Panc1 (cell line): ENCODE measurements around the gene TTC9B. TPM values are rescaled to one million over a fixed set of nuclear protein-coding genes. Genes with fewer than 3 reads are reported as not detected.

Experiments used
- ATAC-seq: fragments of 200-7000 bp; cut with Tn5 transposase; 2 replicates; pipeline ENCODE4 v1.9.1; 2020; ENCODE audit warnings: mild to moderate bottlenecking, moderate library complexity
- Bru-seq: library from RNA; stranded (reverse); fragments of 400-500 nt; gene quantifications from one replicate; lab custom pipeline; 2021; lab: Mats Ljungman, UMichigan
- BruChase-seq, 2 experiments: library from RNA; stranded (reverse); fragments of 400-500 nt; gene quantifications; one replicate each; lab custom pipeline; 2021; lab: Mats Ljungman, UMichigan
- BruUV-seq: library from RNA; stranded (reverse); fragments of 400-500 nt; replicated peaks from 2 replicates; lab custom pipeline; 2021; lab: Mats Ljungman, UMichigan
- CTCF ChIA-PET: fragments of 300-600 bp; sonication (Branson Sonifier 250); formaldehyde crosslinking; loops from one replicate; lab custom pipeline; 2022; ENCODE audit warnings: antibody characterized with exemption; lab: Charles Lee
- POLR2A ChIA-PET: fragments of 300-600 bp; sonication (Branson Sonifier 250); formaldehyde crosslinking; loops from one replicate; lab custom pipeline; 2022; ENCODE audit warnings: antibody characterized with exemption; lab: Charles Lee
- DNase-seq: peaks from one replicate; pipeline ENCODE4 v3.0.0-alpha.2; 2010; ENCODE audit warnings: low read depth, low spot score
- H3K27ac ChIP-seq: 2 replicates; pipeline ENCODE4 v1.5.1; 2011; ENCODE audit warnings: mild to moderate bottlenecking, low read length, inconsistent platforms
- H3K27me3 ChIP-seq: fragments of 200-500 bp; sonication (Bioruptor generic); 2 replicates; pipeline ENCODE4 v1.6.0; 2014; ENCODE audit warnings: low read length, inconsistent platforms; ENCODE audit not compliant: control insufficient read depth, insufficient read depth
- H3K36me3 ChIP-seq: fragments of 200-500 bp; sonication (Bioruptor generic); 2 replicates; pipeline ENCODE4 v1.5.1; 2014; ENCODE audit warnings: inconsistent platforms, mild to moderate bottlenecking, low read length, moderate library complexity; ENCODE audit not compliant: control insufficient read depth, insufficient read depth
- H3K4me1 ChIP-seq: 2 replicates; pipeline ENCODE4 v1.5.1; 2011; ENCODE audit warnings: inconsistent platforms, mild to moderate bottlenecking, low read length, moderate library complexity; ENCODE audit not compliant: control insufficient read depth, insufficient read depth
- H3K4me3 ChIP-seq, 2 experiments: 2 replicates each; pipeline ENCODE4 v1.5.1; 2011 to 2012; ENCODE audit warnings: low read depth in 2 of 2, low read length in 2 of 2, mild to moderate bottlenecking in 2 of 2, inconsistent platforms in 1 of 2, moderate library complexity in 1 of 2
- H3K9me3 ChIP-seq: fragments of 200-500 bp; sonication (Bioruptor generic); 2 replicates; pipeline ENCODE4 v1.5.1; 2014; ENCODE audit warnings: low read depth, mild to moderate bottlenecking, inconsistent platforms, low read length, moderate library complexity; ENCODE audit not compliant: control insufficient read depth, insufficient read depth
- CTCF ChIP-seq: fragments of 450-650 bp; IDR thresholded peaks from 2 replicates; pipeline ENCODE4 v1.5.1; 2017; ENCODE audit warnings: mild to moderate bottlenecking
- POLR2AphosphoS5 ChIP-seq: IDR thresholded peaks from 2 replicates; pipeline ENCODE4 v1.6.1; 2012; ENCODE audit warnings: mild to moderate bottlenecking, low read depth, low read length, moderate library complexity
- REST ChIP-seq, 2 experiments: IDR thresholded peaks; 2 replicates each; pipeline ENCODE4 v1.6.1; 2011 to 2012; ENCODE audit warnings: low read depth in 2 of 2, control low read depth in 1 of 2, low read length in 1 of 2, mild to moderate bottlenecking in 1 of 2, moderate library complexity in 1 of 2; ENCODE audit not compliant: insufficient read depth in 1 of 2
- SIN3A ChIP-seq: IDR thresholded peaks from 2 replicates; pipeline ENCODE4 v1.6.1; 2012; ENCODE audit warnings: low read depth, mild to moderate bottlenecking, low read length, moderate library complexity, borderline replicate concordance; ENCODE audit not compliant: insufficient read depth
- TCF7L2 ChIP-seq: IDR thresholded peaks from 2 replicates; pipeline ENCODE4 v1.6.1; 2011; ENCODE audit warnings: mild to moderate bottlenecking, low read depth, low read length, inconsistent platforms
- in situ Hi-C: cut with HindIII; loops from 2 replicates; pipeline ENCODE4 v1.10.0; 2016; ENCODE audit warnings: low sequenced_read_pairs, low pct_unique_long_range_greater_than_20kb
- intact Hi-C: fragments of 100-400 bp; cut with micrococcal nuclease; formaldehyde crosslinking; loops from one replicate; pipeline ENCODE4 v1.10.0; 2022; ENCODE audit not compliant: unreplicated experiment
- long read RNA-seq: library from polyadenylated mRNA; unstranded; transcript quantifications from one replicate; pipeline ENCODE4 v2.0.0, GENCODE V29; 2021; ENCODE audit not compliant: unreplicated experiment
- polyA plus RNA-seq: library from polyadenylated mRNA; unstranded; fragments of >200 nt; gene quantifications from one replicate; pipeline ENCODE4 v1.2.1, GENCODE V29; 2012; ENCODE audit warnings: missing spikeins; ENCODE audit not compliant: insufficient read length
- total RNA-seq: library from RNA; stranded (reverse); gene quantifications from one replicate; pipeline ENCODE4 v1.2.1, GENCODE V29; 2021; ENCODE audit not compliant: unreplicated experiment

The TTC9B gene
- 2.3 TPM for total RNA-seq
- 1.8 TPM for polyA plus RNA-seq
- Bru-seq, nascent RNA = percentile 33 among the genes with signal in this experiment
- percentile 44 among the genes with signal in this experiment for BruChase-seq, experiment 1, labeled RNA remaining after a 2-hour chase
- BruChase-seq, experiment 2, labeled RNA remaining after a 6-hour chase = percentile 46 among the genes with signal in this experiment
- long read RNA-seq, partial matches to known transcripts = 2 of 4 reads
- long read RNA-seq, other reads (novel, unspliced or antisense) = 0 of 4 reads

- Histone ChIP-seq H3K27me3 (peaks cover 23% of the 10 kb centered on the region), H3K36me3 (no peaks in the 10 kb centered on the region), H3K27ac (peak within 1 kb of the TSS; percentile 5; the same call in 1 of the 2 replicates), H3K9me3 (peaks cover 9% of the 10 kb centered on the region; the same call in 1 of the 2 replicates), H3K4me3 (peak within 1 kb of the TSS; percentile 2 to 26), H3K4me1 (peaks cover 27% of the 10 kb centered on the region)
- no TSS peak for BruUV-seq
- CTCF ChIA-PET = interaction anchor here (0.5 to 8.8 kb wide), 71 partner anchors 9 to 1700 kb away, joined by 3 to 153 read pairs (median 6); partner anchors contain the start of genes MAP3K10 and TIMM50
- in situ Hi-C loops (loop anchor here (5.0 kb wide), 1 partner anchor 44 kb away; no protein-coding TSS in a partner anchor), intact Hi-C loops (no loop called here)
- TF ChIP-seq POLR2AphosphoS5 (no peak), REST (IDR thresholded peaks at IDR 0.05; ENCODE audit: insufficient read depth in 1 of 2, low read depth in 2 of 2, low read length in 1 of 2) (no peak), SIN3A (no peak), CTCF (no peak), TCF7L2 (no peak)
- DNase-seq (no peak), ATAC-seq (peak; percentile 28)
- POLR2A ChIA-PET = interaction anchor here (0.6 to 1.3 kb wide), 14 partner anchors 12 to 836 kb away, joined by 3 to 18 read pairs (median 8); no protein-coding TSS in a partner anchor
Measured at GRCh38 chr19:40217934-40218890, at the start of gene TTC9B. Gene TTC9B, minus strand, starts transcription at chr19:40218384. Its CDS starts 3 bp downstream, at chr19:40218381.

- POLR2A ChIA-PET = interaction anchor here (0.7 to 1.4 kb wide), 8 partner anchors 9 to 108 kb away, joined by 3 to 6 read pairs (median 4); no protein-coding TSS in a partner anchor
- Histone ChIP-seq H3K4me1 (0 out of 2 replicates have a peak, but pooled peaks cover 2% of the 10 kb centered on the region), H3K36me3 (peaks cover 5% of the 10 kb centered on the region; the same call in 1 of the 2 replicates), H3K9me3 (no peaks in the 10 kb centered on the region), H3K4me3 (no peak overlapping the region), H3K27me3 (no peaks in the 10 kb centered on the region), H3K27ac (no peak overlapping the region)
- in situ Hi-C loops (no loop called here), intact Hi-C loops (no loop called here)
- ATAC-seq = no peak
- CTCF ChIA-PET = interaction anchor here (0.6 to 8.6 kb wide), 5 partner anchors 38 to 141 kb away, joined by 4 to 68 read pairs (median 6); no protein-coding TSS in a partner anchor
- no TSS peak for BruUV-seq
- TF ChIP-seq REST (IDR thresholded peaks at IDR 0.05; ENCODE audit: insufficient read depth in 1 of 2, low read depth in 2 of 2, low read length in 1 of 2) (no peak), TCF7L2 (no peak), POLR2AphosphoS5 (no peak), CTCF (no peak), SIN3A (no peak)
- DNase-seq = no peak
Measured at GRCh38 chr19:40267601-40267997, 49.4 kb upstream of the TTC9B start.
